Loucy (cell line): ENCODE measurements around the gene PYROXD2.
"Not testable (repeated sequence)": the region's sequence is repeated elsewhere in the genome, so short reads cannot be mapped to it uniquely, and the experiment has no call there.

Experiments
- H2AFZ ChIP-seq: fragments of 200-600 bp; sonication (generic); 2 replicates; pipeline ENCODE4 v1.6.0; 2016; ENCODE audit warnings: antibody characterized with exemption, mild to moderate bottlenecking, low read length, moderate library complexity
- H3F3A ChIP-seq: fragments of 200-600 bp; 2 replicates; pipeline ENCODE4 v1.6.0; 2016; ENCODE audit warnings: antibody characterized with exemption, low read depth, mild to moderate bottlenecking
- H3K27me3 ChIP-seq: fragments of 200-600 bp; sonication (generic); 2 replicates; pipeline ENCODE4 v1.6.1; 2014; ENCODE audit warnings: low read length, mild to moderate bottlenecking; ENCODE audit not compliant: insufficient read depth, poor library complexity, severe bottlenecking
- H3K36me3 ChIP-seq: fragments of 200-600 bp; sonication (generic); 2 replicates; pipeline ENCODE4 v1.6.1; 2016; ENCODE audit warnings: low read length; ENCODE audit not compliant: insufficient read depth
- H3K4me1 ChIP-seq: fragments of 200-600 bp; sonication (generic); 2 replicates; pipeline ENCODE4 v1.5.1; 2014; ENCODE audit warnings: low read length, mild to moderate bottlenecking; ENCODE audit not compliant: insufficient read depth, poor library complexity, severe bottlenecking
- H3K4me2 ChIP-seq: fragments of 200-600 bp; sonication (generic); 2 replicates; pipeline ENCODE4 v1.6.0; 2014; ENCODE audit warnings: antibody characterized with exemption, low read length, low read depth, mild to moderate bottlenecking; ENCODE audit not compliant: poor library complexity, severe bottlenecking
- H3K4me3 ChIP-seq: fragments of 200-600 bp; sonication (generic); 2 replicates; pipeline ENCODE4 v1.5.1; 2014; ENCODE audit warnings: low read length, mild to moderate bottlenecking, mixed read lengths; ENCODE audit not compliant: poor library complexity, severe bottlenecking
- H3K79me2 ChIP-seq: fragments of 200-600 bp; sonication (generic); 2 replicates; pipeline ENCODE4 v1.6.1; 2014; ENCODE audit warnings: low read length; ENCODE audit not compliant: insufficient read depth
- H3K9ac ChIP-seq: fragments of 200-600 bp; sonication (generic); 2 replicates; pipeline ENCODE4 v1.6.0; 2014; ENCODE audit warnings: mild to moderate bottlenecking, low read depth, low read length, moderate library complexity; ENCODE audit not compliant: poor library complexity, severe bottlenecking
- H3K9me2 ChIP-seq: fragments of 200-600 bp; sonication (generic); replicated peaks from 2 replicates; pipeline ENCODE4 v1.6.1; 2016; ENCODE audit warnings: low read depth, low read length, mixed read lengths
- H3K9me3 ChIP-seq: fragments of 200-600 bp; sonication (generic); 2 replicates; pipeline ENCODE4 v1.6.1; 2014; ENCODE audit warnings: mild to moderate bottlenecking, antibody characterized with exemption, low read length, low read depth; ENCODE audit not compliant: insufficient read depth
- H4K20me1 ChIP-seq: fragments of 200-600 bp; sonication (generic); 2 replicates; pipeline ENCODE4 v1.6.0; 2014; ENCODE audit warnings: antibody characterized with exemption, low read length, mild to moderate bottlenecking; ENCODE audit not compliant: insufficient read depth, poor library complexity, severe bottlenecking
- EZH2phosphoT487 ChIP-seq: fragments of 200-600 bp; IDR thresholded peaks from 2 replicates; pipeline ENCODE4 v1.6.1; 2018; ENCODE audit warnings: antibody characterized with exemption, mild to moderate bottlenecking, moderate library complexity, borderline replicate concordance
- TF ChIP-seq, protein P1 (sequence below): fragments of 200-600 bp; sonication (generic); conservative IDR thresholded peaks from 2 replicates; pipeline ENCODE4 v1.5.1; 2014; ENCODE audit warnings: mild to moderate bottlenecking, antibody characterized with exemption, low read length

PYROXD2 gene

DNA sequence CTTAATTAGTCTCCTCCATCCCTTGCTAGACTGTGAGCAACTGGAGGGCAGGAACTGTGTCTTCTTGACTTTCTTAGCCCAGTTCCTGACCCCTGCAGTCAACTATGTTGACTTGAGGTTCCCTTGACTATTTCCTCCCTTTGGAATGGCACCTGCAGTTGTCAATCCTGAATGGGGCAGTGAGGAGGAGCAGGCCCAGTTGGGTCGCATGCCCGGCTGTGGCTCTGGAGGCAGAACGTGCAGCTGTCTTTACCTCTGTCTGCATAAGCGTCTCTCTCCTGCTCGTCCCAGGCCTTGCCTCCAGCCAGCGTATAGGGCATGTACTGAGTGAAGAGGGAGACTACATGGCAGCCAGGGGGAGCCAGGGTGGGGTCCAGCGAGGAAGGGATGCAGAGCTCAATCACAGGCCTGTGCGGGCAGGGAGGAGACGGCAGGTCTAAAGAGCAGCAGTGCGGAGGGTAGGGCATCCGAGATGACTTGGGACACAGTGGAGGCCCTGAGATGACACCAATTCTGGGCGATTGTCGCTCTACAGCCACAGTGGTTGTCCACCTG is 26.8 kb downstream of the PYROXD2 start:
- no peak overlapping the region for H2AFZ ChIP-seq
- H4K20me1 ChIP-seq, result no peaks in the 10 kb centered on the region
- TF ChIP-seq, protein P1, sequence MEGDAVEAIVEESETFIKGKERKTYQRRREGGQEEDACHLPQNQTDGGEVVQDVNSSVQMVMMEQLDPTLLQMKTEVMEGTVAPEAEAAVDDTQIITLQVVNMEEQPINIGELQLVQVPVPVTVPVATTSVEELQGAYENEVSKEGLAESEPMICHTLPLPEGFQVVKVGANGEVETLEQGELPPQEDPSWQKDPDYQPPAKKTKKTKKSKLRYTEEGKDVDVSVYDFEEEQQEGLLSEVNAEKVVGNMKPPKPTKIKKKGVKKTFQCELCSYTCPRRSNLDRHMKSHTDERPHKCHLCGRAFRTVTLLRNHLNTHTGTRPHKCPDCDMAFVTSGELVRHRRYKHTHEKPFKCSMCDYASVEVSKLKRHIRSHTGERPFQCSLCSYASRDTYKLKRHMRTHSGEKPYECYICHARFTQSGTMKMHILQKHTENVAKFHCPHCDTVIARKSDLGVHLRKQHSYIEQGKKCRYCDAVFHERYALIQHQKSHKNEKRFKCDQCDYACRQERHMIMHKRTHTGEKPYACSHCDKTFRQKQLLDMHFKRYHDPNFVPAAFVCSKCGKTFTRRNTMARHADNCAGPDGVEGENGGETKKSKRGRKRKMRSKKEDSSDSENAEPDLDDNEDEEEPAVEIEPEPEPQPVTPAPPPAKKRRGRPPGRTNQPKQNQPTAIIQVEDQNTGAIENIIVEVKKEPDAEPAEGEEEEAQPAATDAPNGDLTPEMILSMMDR, result no peak
- TF ChIP-seq EZH2phosphoT487, result no peak
- H3K4me1 ChIP-seq, result no peaks in the 10 kb centered on the region
- no peaks in the 10 kb centered on the region for H3K27me3 ChIP-seq
- H3K4me3 ChIP-seq, result no peak overlapping the region
- no peaks in the 10 kb centered on the region for H3K9me2 ChIP-seq
- no peaks in the 10 kb centered on the region for H3F3A ChIP-seq
- no peaks in the 10 kb centered on the region for H3K9me3 ChIP-seq
- H3K79me2 ChIP-seq, result no peaks in the 10 kb centered on the region
- H3K4me2 ChIP-seq, result no peak overlapping the region
- no peak overlapping the region for H3K9ac ChIP-seq
- H3K36me3 ChIP-seq, result no peaks in the 10 kb centered on the region

DNA sequence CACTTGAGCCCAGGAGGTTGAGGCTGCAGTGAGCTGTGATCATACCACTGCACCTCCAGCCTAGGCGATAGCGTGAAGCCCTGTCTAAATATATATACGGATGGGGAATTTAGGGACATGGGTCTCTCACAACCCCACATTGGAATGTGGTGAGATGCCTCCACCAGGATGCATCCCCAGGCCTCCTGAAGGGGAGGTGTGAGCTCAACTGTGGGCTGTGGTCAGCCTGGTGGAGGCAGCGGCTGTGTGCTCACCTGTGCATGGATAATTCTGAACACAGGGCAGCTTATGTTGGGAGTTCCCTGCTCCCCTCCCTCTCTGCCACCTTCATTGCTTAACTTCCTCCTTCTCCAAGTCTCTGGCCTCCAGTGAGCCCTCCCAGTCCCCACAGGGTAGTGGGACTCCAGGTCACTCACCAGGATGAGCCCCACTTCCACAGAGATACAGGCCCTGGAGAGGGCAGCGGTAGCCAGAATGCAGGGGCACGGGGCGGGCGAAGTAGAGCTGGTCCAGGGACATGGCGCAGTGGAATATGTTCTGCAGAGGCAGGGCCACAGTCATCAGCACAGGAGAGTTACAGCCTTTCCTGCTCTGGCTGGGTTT is 30.4 kb downstream of the PYROXD2 start:
- H3K27me3 ChIP-seq, result no peaks in the 10 kb centered on the region
- no peaks in the 10 kb centered on the region for H3K36me3 ChIP-seq
- no peaks in the 10 kb centered on the region for H3K9me3 ChIP-seq
- no peak overlapping the region for H3K9ac ChIP-seq
- no peaks in the 10 kb centered on the region for H3K4me1 ChIP-seq
- TF ChIP-seq, protein P1, result no peak
- TF ChIP-seq EZH2phosphoT487, result no peak
- H2AFZ ChIP-seq, result no peak overlapping the region
- H3K4me3 ChIP-seq, result no peak overlapping the region
- H3K79me2 ChIP-seq, result no peaks in the 10 kb centered on the region
- no peaks in the 10 kb centered on the region for H3F3A ChIP-seq
- no peaks in the 10 kb centered on the region for H3K9me2 ChIP-seq
- no peak overlapping the region for H3K4me2 ChIP-seq
- H4K20me1 ChIP-seq, result no peaks in the 10 kb centered on the region

DNA sequence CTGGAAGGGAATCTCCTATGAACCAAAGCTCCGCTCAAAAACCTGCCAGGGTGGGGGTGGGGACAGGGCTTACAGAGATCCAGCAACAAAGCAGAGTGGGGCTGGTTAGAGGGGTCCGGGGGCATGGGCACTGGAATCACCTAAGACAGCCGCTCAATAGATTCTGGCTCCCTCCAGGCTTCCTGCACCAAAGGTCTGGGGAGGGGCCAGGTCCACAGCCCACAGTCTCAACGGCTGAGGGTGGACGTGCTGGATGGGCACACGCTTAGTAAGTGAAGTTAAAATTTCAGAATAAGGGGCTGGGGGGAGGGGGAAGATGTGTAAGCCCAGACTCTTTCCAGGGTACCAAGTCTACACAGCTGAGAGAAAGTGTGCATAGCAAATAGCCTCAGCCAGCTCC is 31.1 kb downstream of the PYROXD2 start:
- H3K27me3 ChIP-seq, result no peaks in the 10 kb centered on the region
- no peaks in the 10 kb centered on the region for H3K36me3 ChIP-seq
- no peaks in the 10 kb centered on the region for H3K4me1 ChIP-seq
- H3K9me3 ChIP-seq, result no peaks in the 10 kb centered on the region
- no peaks in the 10 kb centered on the region for H3F3A ChIP-seq
- TF ChIP-seq, protein P1, result no peak
- no peak for TF ChIP-seq EZH2phosphoT487
- no peaks in the 10 kb centered on the region for H3K9me2 ChIP-seq
- no peak overlapping the region for H2AFZ ChIP-seq
- no peaks in the 10 kb centered on the region for H4K20me1 ChIP-seq
- H3K4me2 ChIP-seq, result no peak overlapping the region
- no peaks in the 10 kb centered on the region for H3K79me2 ChIP-seq
- no peak overlapping the region for H3K4me3 ChIP-seq
- H3K9ac ChIP-seq, result no peak overlapping the region

DNA sequence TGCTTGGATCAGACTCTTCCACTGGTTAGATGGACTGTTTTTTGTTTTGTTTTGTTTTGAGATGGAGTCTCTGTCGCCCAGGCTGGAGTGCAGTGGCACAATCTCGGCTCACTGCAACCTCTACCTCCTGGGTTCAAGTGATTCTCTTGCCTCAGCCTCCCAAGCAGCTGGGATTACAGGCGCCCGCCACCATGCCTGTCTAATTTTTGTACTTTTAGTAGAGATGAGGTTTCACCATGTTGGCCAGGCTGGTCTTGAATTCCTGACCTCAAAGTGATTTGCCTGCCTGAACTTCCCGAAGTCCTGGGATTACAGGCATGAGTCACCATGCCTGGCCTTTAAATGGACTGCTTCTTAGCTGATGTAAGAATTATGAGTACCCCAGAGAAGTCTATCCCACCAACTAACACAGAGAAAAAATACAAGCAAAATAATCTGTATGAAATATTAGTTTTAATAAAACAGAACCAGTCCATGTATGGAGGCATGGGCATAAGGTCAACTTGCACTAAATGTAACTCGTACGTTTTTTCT is 31.8 kb downstream of the PYROXD2 start:
- not testable (repeated sequence) for H4K20me1 ChIP-seq, H3K4me3 ChIP-seq, H3K4me2 ChIP-seq, H3K4me1 ChIP-seq, H3K9me3 ChIP-seq, H3K9ac ChIP-seq, H3K9me2 ChIP-seq, H2AFZ ChIP-seq, H3K36me3 ChIP-seq, H3K27me3 ChIP-seq, H3F3A ChIP-seq, H3K79me2 ChIP-seq
